ENCODE measurements around the gene AOPEP.
A peak's percentile ranks its signal among the peaks of the same experiment; 100 is the strongest.

The AOPEP gene

DNA sequence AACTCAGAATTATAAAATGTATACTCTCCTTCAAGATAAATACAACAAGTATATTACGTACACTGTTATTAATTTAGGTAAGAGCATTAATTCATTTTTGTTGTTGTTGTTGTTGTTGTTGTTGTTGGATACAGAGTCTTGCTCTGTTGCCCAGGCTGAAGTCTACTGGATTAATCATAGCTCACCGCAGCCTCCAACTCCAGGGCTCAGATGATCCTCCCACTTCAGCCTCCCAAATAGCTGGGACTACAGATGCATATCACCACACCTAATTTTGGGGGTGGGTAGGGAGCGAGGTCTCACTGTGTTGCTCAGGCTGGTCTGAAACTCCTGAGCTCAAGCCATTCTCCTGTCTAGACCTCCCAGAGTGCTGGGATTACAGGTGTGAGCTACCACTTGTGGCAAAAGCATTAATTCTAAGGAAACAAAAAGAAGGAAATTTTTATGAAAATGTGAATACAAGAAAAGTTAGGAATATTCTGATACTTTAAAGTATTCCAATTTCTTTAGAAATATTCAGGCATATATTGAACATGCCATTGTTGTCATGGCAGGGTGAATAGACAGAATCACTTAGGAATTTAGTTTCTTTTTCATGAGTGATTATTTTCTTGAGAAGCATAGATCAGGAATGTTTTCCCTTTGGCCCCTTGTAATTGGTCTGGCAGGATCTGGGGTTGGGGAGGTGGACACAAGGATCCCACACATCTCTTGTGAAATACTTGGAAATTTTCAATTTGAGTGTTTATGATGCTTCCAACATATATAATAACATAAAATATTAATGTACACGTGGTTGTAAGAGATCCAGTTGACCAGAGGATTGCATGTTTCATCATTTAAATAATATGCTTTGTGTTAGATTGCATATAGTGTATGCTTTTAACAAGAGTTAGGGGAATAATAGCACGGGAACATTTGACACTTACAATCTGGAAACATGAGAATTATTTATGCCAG lies 327.4 kb downstream of the AOPEP start:
- Histone ChIP-seq H3K4me2 (ENCODE audit: low read length) (no peak overlapping the region), H3F3A (ENCODE audit: insufficient read depth, low read length) (no peaks in the 10 kb centered on the region; the same call in 1 of the 2 replicates), H3K4me3 (ENCODE audit: low read depth, low read length, poor library complexity, severe bottlenecking) (no peak overlapping the region), H3K36me3 (ENCODE audit: insufficient read depth, low read length) (no peaks in the 10 kb centered on the region; the same call in 1 of the 2 replicates), H2AFZ (ENCODE audit: low read length) (no peak overlapping the region), H3K9me2 (ENCODE audit: low read depth, low read length) (no peaks in the 10 kb centered on the region), H3K27ac (ENCODE audit: low read depth, low read length, poor library complexity, severe bottlenecking) (no peak overlapping the region), H3K9ac (ENCODE audit: low read length) (no peak overlapping the region), H3K79me2 (ENCODE audit: insufficient read depth, low read length) (no peaks in the 10 kb centered on the region), H4K20me1 (ENCODE audit: insufficient read depth, low read length) (peaks cover 5% of the 10 kb centered on the region; the same call in 1 of the 2 replicates), H3K9me3 (ENCODE audit: low read length) (no peaks in the 10 kb centered on the region), H3K27me3 (ENCODE audit: insufficient read depth, low read length) (no peaks in the 10 kb centered on the region), H3K4me1 (ENCODE audit: insufficient read depth, low read length, severe bottlenecking) (peaks cover 35% of the 10 kb centered on the region)
- TF ChIP-seq EZH2 (IDR thresholded peaks at IDR 0.05; ENCODE audit: borderline replicate concordance, low read length) = no peak
- TF ChIP-seq, protein P1, sequence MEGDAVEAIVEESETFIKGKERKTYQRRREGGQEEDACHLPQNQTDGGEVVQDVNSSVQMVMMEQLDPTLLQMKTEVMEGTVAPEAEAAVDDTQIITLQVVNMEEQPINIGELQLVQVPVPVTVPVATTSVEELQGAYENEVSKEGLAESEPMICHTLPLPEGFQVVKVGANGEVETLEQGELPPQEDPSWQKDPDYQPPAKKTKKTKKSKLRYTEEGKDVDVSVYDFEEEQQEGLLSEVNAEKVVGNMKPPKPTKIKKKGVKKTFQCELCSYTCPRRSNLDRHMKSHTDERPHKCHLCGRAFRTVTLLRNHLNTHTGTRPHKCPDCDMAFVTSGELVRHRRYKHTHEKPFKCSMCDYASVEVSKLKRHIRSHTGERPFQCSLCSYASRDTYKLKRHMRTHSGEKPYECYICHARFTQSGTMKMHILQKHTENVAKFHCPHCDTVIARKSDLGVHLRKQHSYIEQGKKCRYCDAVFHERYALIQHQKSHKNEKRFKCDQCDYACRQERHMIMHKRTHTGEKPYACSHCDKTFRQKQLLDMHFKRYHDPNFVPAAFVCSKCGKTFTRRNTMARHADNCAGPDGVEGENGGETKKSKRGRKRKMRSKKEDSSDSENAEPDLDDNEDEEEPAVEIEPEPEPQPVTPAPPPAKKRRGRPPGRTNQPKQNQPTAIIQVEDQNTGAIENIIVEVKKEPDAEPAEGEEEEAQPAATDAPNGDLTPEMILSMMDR (IDR thresholded peaks at IDR 0.05; ENCODE audit: low read length) = no peak

- H3K4me2 ChIP-seq (ENCODE audit: low read length) = no peak overlapping the region
- no peak overlapping the region for H3K4me3 ChIP-seq (ENCODE audit: low read depth, low read length, poor library complexity, severe bottlenecking)
- TF ChIP-seq EZH2 (IDR thresholded peaks at IDR 0.05; ENCODE audit: borderline replicate concordance, low read length) = no peak
- TF ChIP-seq, protein P1 (IDR thresholded peaks at IDR 0.05; ENCODE audit: low read length) = no peak
- H3K27me3 ChIP-seq (ENCODE audit: insufficient read depth, low read length) = no peaks in the 10 kb centered on the region
- no peak overlapping the region for H3K27ac ChIP-seq (ENCODE audit: low read depth, low read length, poor library complexity, severe bottlenecking)
- H4K20me1 ChIP-seq (ENCODE audit: insufficient read depth, low read length) = peaks cover 3% of the 10 kb centered on the region; the same call in 1 of the 2 replicates
- no peak overlapping the region for H2AFZ ChIP-seq (ENCODE audit: low read length)
- no peak overlapping the region; the same call in 1 of the 2 replicates for H3K9ac ChIP-seq (ENCODE audit: low read length)
- H3K79me2 ChIP-seq (ENCODE audit: insufficient read depth, low read length) = no peaks in the 10 kb centered on the region
- no peaks in the 10 kb centered on the region for H3K9me2 ChIP-seq (ENCODE audit: low read depth, low read length)
- H3F3A ChIP-seq (ENCODE audit: insufficient read depth, low read length) = no peaks in the 10 kb centered on the region; the same call in 1 of the 2 replicates
- no peaks in the 10 kb centered on the region; the same call in 1 of the 2 replicates for H3K36me3 ChIP-seq (ENCODE audit: insufficient read depth, low read length)
- no peaks in the 10 kb centered on the region for H3K9me3 ChIP-seq (ENCODE audit: low read length)
- H3K4me1 ChIP-seq (ENCODE audit: insufficient read depth, low read length, severe bottlenecking) = peaks cover 32% of the 10 kb centered on the region
These were observed 328.9 kb downstream of the AOPEP start for GRCh38 chr9:95055334-95055850.

DNA sequence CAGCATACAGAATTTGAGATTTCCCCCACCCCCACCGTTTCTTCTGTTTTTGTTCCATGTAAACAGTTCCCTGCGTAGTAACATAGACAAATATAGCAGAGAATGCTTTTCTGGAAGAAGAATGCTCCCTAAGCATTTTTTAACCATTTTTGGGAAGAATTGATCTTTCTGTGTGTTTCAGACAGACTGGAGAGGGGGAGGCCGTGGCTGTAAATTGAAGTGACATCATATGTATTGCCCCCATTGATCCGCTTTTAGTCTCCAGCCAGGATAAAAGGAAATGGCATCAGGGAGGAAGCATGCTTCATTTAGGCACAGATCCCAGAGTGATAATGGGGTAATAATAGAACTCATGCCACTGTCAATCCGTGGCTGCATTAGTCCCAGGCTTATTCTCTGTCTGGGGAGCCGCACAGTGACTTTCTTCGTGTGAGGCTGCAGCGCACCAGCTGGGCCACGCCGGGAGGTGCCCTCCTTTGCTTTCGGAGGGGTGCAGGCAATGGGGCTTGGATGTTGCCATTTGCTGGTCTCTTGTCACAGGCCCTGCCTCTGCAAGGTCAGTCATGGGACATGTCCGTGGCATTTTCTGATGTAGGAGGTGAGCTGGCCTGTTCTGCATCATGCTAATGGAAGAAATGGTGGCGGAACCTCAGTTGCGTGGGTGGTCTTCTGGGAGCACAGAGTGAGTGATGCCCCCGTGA lies 329.5 kb downstream of the AOPEP start:
- H3K9ac ChIP-seq (ENCODE audit: low read length) = no peak overlapping the region; the same call in 1 of the 2 replicates
- no peak for TF ChIP-seq EZH2 (IDR thresholded peaks at IDR 0.05; ENCODE audit: borderline replicate concordance, low read length)
- TF ChIP-seq, protein P1 (IDR thresholded peaks at IDR 0.05; ENCODE audit: low read length) = no peak
- H3K79me2 ChIP-seq (ENCODE audit: insufficient read depth, low read length) = no peaks in the 10 kb centered on the region
- no peaks in the 10 kb centered on the region for H3K9me2 ChIP-seq (ENCODE audit: low read depth, low read length)
- H3K4me2 ChIP-seq (ENCODE audit: low read length) = peak overlapping the region; percentile 14; the same call in 1 of the 2 replicates
- H3K4me1 ChIP-seq (ENCODE audit: insufficient read depth, low read length, severe bottlenecking) = peaks cover 32% of the 10 kb centered on the region
- no peaks in the 10 kb centered on the region for H3K27me3 ChIP-seq (ENCODE audit: insufficient read depth, low read length)
- no peak overlapping the region for H2AFZ ChIP-seq (ENCODE audit: low read length)
- no peaks in the 10 kb centered on the region; the same call in 1 of the 2 replicates for H3F3A ChIP-seq (ENCODE audit: insufficient read depth, low read length)
- peak overlapping the region; percentile 57 for H3K27ac ChIP-seq (ENCODE audit: low read depth, low read length, poor library complexity, severe bottlenecking)
- H3K36me3 ChIP-seq (ENCODE audit: insufficient read depth, low read length) = peaks cover 5% of the 10 kb centered on the region; the same call in 1 of the 2 replicates
- peaks cover 3% of the 10 kb centered on the region; the same call in 1 of the 2 replicates for H4K20me1 ChIP-seq (ENCODE audit: insufficient read depth, low read length)
- no peak overlapping the region for H3K4me3 ChIP-seq (ENCODE audit: low read depth, low read length, poor library complexity, severe bottlenecking)
- H3K9me3 ChIP-seq (ENCODE audit: low read length) = no peaks in the 10 kb centered on the region

Measured in OCI-LY1 (cell line).